Testis (tissue), 3 donors: Measurements from ENCODE around the gene CLIP4. TPM values are rescaled to one million over a fixed set of nuclear protein-coding genes. Genes with fewer than 3 reads are reported as not detected.
"Not testable (repeated sequence)": the region's sequence is repeated elsewhere in the genome, so short reads cannot be mapped to it uniquely, and the experiment has no call there.

ENCODE experiments used
- DNase-seq: peaks from one replicate; pipeline ENCODE4 v3.0.0-alpha.2; 2019
- H3K27ac ChIP-seq, 2 donors: fragments of 200-600 bp; sonication (generic); one replicate each; pipeline ENCODE4 v1.5.1; 2019
- H3K27me3 ChIP-seq: fragments of 200-600 bp; sonication (generic); one replicate; pipeline ENCODE4 v1.5.1; 2019
- H3K36me3 ChIP-seq: fragments of 200-600 bp; sonication (generic); one replicate; pipeline ENCODE4 v1.5.1; 2017; ENCODE audit warnings: low read depth; ENCODE audit errors: missing control alignments
- H3K4me1 ChIP-seq: fragments of 200-600 bp; sonication (generic); one replicate; pipeline ENCODE4 v1.5.1; 2019
- H3K4me3 ChIP-seq, 2 donors: fragments of 200-600 bp; sonication (generic); one replicate each; pipeline ENCODE4 v1.5.1; 2017 to 2019
- H3K9me3 ChIP-seq: fragments of 200-600 bp; sonication (generic); one replicate; pipeline ENCODE4 v1.5.1; 2017
- POLR2A ChIP-seq: fragments of 450-650 bp; IDR thresholded peaks from one replicate; pipeline ENCODE4 v1.6.1; 2017; ENCODE audit warnings: antibody characterized with exemption, mild to moderate bottlenecking, moderate library complexity
- WGBS, 2 donors: methylation state at CpG; one replicate each; pipeline ENCODE4 v1.1.5; 2018; 5-methylcytosine and 5-hydroxymethylcytosine counted together
- intact Hi-C: fragments of 100-400 bp; cut with DNase I; formaldehyde crosslinking; loops from one replicate; pipeline ENCODE4 v1.15.1; 2023; ENCODE audit warnings: low total_unique reads
- polyA plus RNA-seq: library from polyadenylated mRNA; stranded (reverse); fragments of 350-450 nt; fragmentation: Illumina TruSeq; extraction: RNeasy Lipid Tissue Mini Kit (QIAGEN cat#74804); gene quantifications from one replicate; pipeline ENCODE4 v1.2.3, GENCODE V29; 2014; ENCODE audit warnings: low read depth, low replicate concordance; ENCODE audit not compliant: insufficient read depth
- total RNA-seq, 2 donors: library from RNA; depleted of rRNA; stranded (reverse); fragments of >200 nt; gene quantifications; one replicate each; pipeline ENCODE4 v1.2.3, GENCODE V29; 2016
- TF ChIP-seq, protein P1 (sequence below), 3 experiments: fragments of 450-650 bp in 2 of 3; fragments of 200-600 bp in 1 of 3; sonication (generic) in 1 of 3; IDR thresholded peaks; one replicate each; pipeline ENCODE4 v1.5.1; 2016 to 2019; ENCODE audit warnings: antibody characterized with exemption in 3 of 3, mild to moderate bottlenecking in 2 of 3, moderate library complexity in 1 of 3

CLIP4 gene
- total and polyA plus RNA-seq, 3 donors from 2014 or later: 38.2 to 54.3 (median 43.1) TPM

DNA sequence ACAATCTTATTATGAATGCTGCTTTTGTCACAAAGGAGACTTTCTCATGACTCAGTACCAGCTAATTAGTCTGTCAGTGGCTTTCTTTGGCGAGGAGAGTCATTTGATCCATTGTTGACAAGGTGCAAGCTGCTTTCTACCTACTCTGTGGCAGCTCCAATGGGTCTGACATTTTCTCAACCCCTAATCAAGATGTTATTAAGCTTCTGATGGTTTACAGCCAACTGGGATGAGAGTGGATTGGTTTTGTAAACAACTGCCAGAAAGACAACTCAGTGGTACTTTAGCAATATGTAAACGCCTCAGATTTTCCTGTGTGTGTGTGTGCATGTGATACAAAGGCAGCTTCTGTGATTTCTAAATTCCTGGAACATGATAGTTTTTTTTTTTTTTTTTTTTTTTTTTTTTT, 8.2 kb upstream of the CLIP4 start:
- intact Hi-C loops: no loop called here
- no peak overlapping the region for H3K4me3 ChIP-seq
- no peaks in the 10 kb centered on the region for H3K27me3 ChIP-seq
- H3K36me3 ChIP-seq: no peaks in the 10 kb centered on the region
- WGBS, 2 donors: 79 to 83% methylated on average over 2 of the region's 2 CpGs
- TF ChIP-seq POLR2A: no peak
- TF ChIP-seq, protein P1, sequence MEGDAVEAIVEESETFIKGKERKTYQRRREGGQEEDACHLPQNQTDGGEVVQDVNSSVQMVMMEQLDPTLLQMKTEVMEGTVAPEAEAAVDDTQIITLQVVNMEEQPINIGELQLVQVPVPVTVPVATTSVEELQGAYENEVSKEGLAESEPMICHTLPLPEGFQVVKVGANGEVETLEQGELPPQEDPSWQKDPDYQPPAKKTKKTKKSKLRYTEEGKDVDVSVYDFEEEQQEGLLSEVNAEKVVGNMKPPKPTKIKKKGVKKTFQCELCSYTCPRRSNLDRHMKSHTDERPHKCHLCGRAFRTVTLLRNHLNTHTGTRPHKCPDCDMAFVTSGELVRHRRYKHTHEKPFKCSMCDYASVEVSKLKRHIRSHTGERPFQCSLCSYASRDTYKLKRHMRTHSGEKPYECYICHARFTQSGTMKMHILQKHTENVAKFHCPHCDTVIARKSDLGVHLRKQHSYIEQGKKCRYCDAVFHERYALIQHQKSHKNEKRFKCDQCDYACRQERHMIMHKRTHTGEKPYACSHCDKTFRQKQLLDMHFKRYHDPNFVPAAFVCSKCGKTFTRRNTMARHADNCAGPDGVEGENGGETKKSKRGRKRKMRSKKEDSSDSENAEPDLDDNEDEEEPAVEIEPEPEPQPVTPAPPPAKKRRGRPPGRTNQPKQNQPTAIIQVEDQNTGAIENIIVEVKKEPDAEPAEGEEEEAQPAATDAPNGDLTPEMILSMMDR (IDR thresholded peaks at IDR 0.05): no peak
- DNase-seq: no peak
- no peaks in the 10 kb centered on the region for H3K4me1 ChIP-seq
- no peak overlapping the region for H3K27ac ChIP-seq
- H3K9me3 ChIP-seq: no peaks in the 10 kb centered on the region

- DNase-seq, H3K4me1 ChIP-seq, H3K4me3 ChIP-seq, intact Hi-C loops, H3K9me3 ChIP-seq, H3K36me3 ChIP-seq, H3K27me3 ChIP-seq, H3K27ac ChIP-seq: not testable (repeated sequence)
- WGBS, 2 donors: 94 to 96% methylated on average over 3 of the region's 3 CpGs
These were observed 7.7 kb upstream of the CLIP4 start for GRCh38 chr2:29107547-29107946.

DNA sequence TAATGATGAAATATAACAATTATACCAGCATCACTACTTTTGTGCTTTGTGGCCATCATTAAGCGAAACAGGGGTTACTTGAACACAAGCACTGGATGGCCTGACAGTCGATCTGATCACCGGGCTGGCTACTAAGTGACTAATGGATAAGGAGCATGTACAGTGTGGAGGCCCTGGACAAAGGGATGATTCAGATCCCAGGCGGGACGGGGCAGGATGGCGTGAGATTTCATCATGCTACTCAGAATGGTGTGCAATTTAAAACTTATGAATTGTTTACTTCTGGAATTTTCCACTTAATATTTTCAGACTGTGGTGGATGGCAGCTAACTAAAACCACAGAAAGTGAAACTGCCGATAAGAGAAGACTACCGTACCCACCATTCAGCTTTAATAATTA, 7.0 kb upstream of the CLIP4 start:
- H3K27me3 ChIP-seq: no peaks in the 10 kb centered on the region
- no peaks in the 10 kb centered on the region for H3K4me1 ChIP-seq
- intact Hi-C loops: no loop called here
- TF ChIP-seq, protein P1 (IDR thresholded peaks at IDR 0.05): no peak
- TF ChIP-seq POLR2A: no peak
- WGBS, 2 donors: 90 to 96% methylated on average over 8 of the region's 8 CpGs
- no peak overlapping the region for H3K4me3 ChIP-seq
- DNase-seq: no peak
- H3K27ac ChIP-seq: no peak overlapping the region
- no peaks in the 10 kb centered on the region for H3K9me3 ChIP-seq
- no peaks in the 10 kb centered on the region for H3K36me3 ChIP-seq

DNA sequence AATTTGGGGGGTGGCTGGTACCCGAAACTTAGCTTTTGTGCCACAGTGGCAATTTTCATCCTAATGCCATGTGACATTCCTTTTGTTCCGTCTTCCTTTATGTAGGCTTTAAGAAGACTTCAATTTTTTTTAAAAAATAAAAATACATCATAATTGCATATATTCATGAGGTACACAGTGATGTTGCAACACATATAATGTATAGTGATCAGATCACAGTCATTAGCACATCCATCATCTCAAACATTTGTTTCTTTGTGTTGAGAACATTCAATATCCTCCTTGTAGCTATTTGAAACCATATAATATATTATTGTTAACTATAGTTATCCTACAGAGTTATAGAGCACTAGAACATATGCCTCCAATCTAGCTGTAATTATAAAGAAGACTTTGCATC, 6.0 kb upstream of the CLIP4 start:
- Histone ChIP-seq H3K27me3 (no peaks in the 10 kb centered on the region), H3K4me1 (no peaks in the 10 kb centered on the region), H3K4me3 (no peak overlapping the region), H3K9me3 (no peaks in the 10 kb centered on the region), H3K27ac (no peak overlapping the region), H3K36me3 (no peaks in the 10 kb centered on the region)
- no peak for DNase-seq
- WGBS, 2 donors: 91 to 96% methylated on average over 2 of the region's 2 CpGs
- intact Hi-C loops: no loop called here
- TF ChIP-seq, protein P1 (IDR thresholded peaks at IDR 0.05): no peak
- TF ChIP-seq POLR2A: no peak

GRCh38 chr2:29110916-29111535, 4.2 kb upstream of the CLIP4 start:
- H3K27me3 ChIP-seq: no peaks in the 10 kb centered on the region
- no peak overlapping the region for H3K4me3 ChIP-seq
- TF ChIP-seq, protein P1 (IDR thresholded peaks at IDR 0.05): no peak
- TF ChIP-seq POLR2A: no peak
- intact Hi-C loops: no loop called here
- no peak overlapping the region for H3K27ac ChIP-seq
- 81 to 82% methylated on average over 4 of the region's 4 CpGs for WGBS, 2 donors
- H3K9me3 ChIP-seq: no peaks in the 10 kb centered on the region
- peaks cover 6% of the 10 kb centered on the region for H3K4me1 ChIP-seq
- no peak for DNase-seq
- no peaks in the 10 kb centered on the region for H3K36me3 ChIP-seq
